GM19395 (cell line): ENCODE measurements around the gene TBC1D5.
"Not testable (repeated sequence)": the region's sequence is repeated elsewhere in the genome, so short reads cannot be mapped to it uniquely, and the experiment has no call there.

Source experiments
- ATAC-seq: cut with Tn5 transposase; IDR thresholded peaks from one replicate; pipeline ENCODE4 v1.9.1; 2021; ENCODE audit warnings: mild to moderate bottlenecking, moderate library complexity; ENCODE audit not compliant: unreplicated experiment

Gene TBC1D5

GRCh38 chr3:17491601-17492000, 250.8 kb downstream of the TBC1D5 start:
- no peak for ATAC-seq

- ATAC-seq = not testable (repeated sequence)
Observed at GRCh38 chr3:17491190-17491589, 251.2 kb downstream of the TBC1D5 start.

GRCh38 chr3:17489139-17489538, 253.3 kb downstream of the TBC1D5 start:
- no peak for ATAC-seq

GRCh38 chr3:17481116-17481515, 261.3 kb downstream of the TBC1D5 start:
- no peak for ATAC-seq

- no peak for ATAC-seq
Observed at GRCh38 chr3:17479681-17480405, 262.6 kb downstream of the TBC1D5 start.

- ATAC-seq = no peak
Observed at GRCh38 chr3:17478673-17479072, 263.8 kb downstream of the TBC1D5 start.

GRCh38 chr3:17473761-17474160, 268.7 kb downstream of the TBC1D5 start:
- ATAC-seq = no peak

GRCh38 chr3:17469954-17470353, 272.5 kb downstream of the TBC1D5 start:
- ATAC-seq = no peak

- ATAC-seq = no peak
Observed at GRCh38 chr3:17469520-17469919, 272.9 kb downstream of the TBC1D5 start.

GRCh38 chr3:17466028-17466427, 276.4 kb downstream of the TBC1D5 start:
- ATAC-seq = no peak

GRCh38 chr3:17459470-17459993, 282.9 kb downstream of the TBC1D5 start:
- no peak for ATAC-seq

GRCh38 chr3:17456650-17457049, 285.8 kb downstream of the TBC1D5 start:
- no peak for ATAC-seq

GRCh38 chr3:17456046-17456445, 286.4 kb downstream of the TBC1D5 start:
- no peak for ATAC-seq

- ATAC-seq = no peak
Observed at GRCh38 chr3:17444865-17445264, 297.6 kb downstream of the TBC1D5 start.

GRCh38 chr3:17443142-17443541, 299.3 kb downstream of the TBC1D5 start:
- no peak for ATAC-seq

- ATAC-seq = no peak
Observed at GRCh38 chr3:17442332-17443049, 299.9 kb downstream of the TBC1D5 start.

- ATAC-seq = no peak
Observed at GRCh38 chr3:17433876-17434275, 308.6 kb downstream of the TBC1D5 start.

GRCh38 chr3:17432236-17432635, 310.2 kb downstream of the TBC1D5 start:
- no peak for ATAC-seq

- no peak for ATAC-seq
Observed at GRCh38 chr3:17431484-17432045, 310.9 kb downstream of the TBC1D5 start.

- ATAC-seq = no peak
Observed at GRCh38 chr3:17431004-17431403, 311.4 kb downstream of the TBC1D5 start.

GRCh38 chr3:17430582-17430981, 311.8 kb downstream of the TBC1D5 start:
- no peak for ATAC-seq
